Hematopoietic multipotent progenitor cell treated with erythropoietin and hydrocortisone succinate and interleukin-3 and kit ligand, for 4 days (in vitro differentiated cells): ENCODE data around the gene BLOC1S2.
"Not testable (repeated sequence)": the region's sequence is repeated elsewhere in the genome, so short reads cannot be mapped to it uniquely, and the experiment has no call there.

Experiments used
- DNase-seq: peaks from one replicate; pipeline ENCODE4 v3.0.0-alpha.2; 2015

BLOC1S2 gene

DNA sequence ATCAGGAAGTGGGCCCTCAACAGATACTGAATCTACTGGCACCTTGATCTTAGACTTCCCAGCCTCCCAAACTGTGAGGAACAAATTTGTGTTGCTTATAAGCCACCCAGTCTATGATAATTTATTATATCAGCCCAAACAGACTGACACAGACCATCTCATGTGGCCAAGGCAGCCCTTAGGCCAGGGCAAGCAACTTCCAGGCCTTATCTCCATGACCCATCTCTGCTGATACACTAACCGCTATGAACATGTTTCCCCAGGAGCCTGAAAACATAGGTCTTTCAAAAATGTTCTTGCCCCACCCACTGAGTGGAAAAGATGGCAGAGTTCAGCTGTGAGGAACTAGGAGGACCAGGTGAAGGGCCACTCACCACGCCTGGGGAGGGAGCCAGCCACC is 3.2 kb upstream of the BLOC1S2 start:
- DNase-seq, result peak; percentile 65

DNA sequence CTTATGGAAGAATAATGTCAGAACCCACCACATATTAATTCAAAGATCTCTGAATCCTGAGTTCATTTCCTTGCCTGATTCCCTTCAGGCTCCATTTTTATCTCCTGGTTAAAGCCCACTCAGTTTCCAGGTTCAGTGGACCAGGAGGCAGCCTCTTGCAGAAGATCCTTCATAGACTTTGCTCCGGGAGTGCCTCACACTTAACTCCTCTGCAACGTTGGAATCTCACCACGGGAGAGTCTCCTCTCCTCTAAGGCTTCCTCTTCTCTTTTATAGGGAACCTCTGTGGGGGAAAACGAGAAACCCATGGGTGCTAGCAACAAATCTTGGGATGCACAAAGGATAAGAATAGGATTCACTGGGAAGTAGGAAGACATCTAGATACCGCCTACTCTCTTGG is 1.7 kb upstream of the BLOC1S2 start:
- no peak for DNase-seq

DNA sequence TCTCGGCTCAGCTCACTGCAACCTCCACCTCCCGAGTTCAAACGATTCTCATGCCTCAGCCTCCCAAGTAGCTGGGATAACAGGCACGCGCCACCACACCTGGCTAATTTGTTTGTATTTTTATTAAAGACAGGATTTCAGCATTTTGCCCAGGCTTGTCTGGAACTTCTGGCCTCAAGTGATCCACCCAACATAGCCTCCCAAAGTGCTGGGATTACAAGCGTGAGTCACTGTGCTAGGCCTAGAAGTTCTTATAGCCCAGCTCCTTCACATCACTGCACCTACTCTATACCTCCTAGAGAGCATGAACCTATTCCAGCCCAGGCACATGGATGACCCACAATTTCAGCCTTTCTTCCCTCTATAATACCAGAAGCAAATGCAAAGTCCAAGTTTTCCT is 1.3 kb upstream of the BLOC1S2 start:
- no peak for DNase-seq

DNA sequence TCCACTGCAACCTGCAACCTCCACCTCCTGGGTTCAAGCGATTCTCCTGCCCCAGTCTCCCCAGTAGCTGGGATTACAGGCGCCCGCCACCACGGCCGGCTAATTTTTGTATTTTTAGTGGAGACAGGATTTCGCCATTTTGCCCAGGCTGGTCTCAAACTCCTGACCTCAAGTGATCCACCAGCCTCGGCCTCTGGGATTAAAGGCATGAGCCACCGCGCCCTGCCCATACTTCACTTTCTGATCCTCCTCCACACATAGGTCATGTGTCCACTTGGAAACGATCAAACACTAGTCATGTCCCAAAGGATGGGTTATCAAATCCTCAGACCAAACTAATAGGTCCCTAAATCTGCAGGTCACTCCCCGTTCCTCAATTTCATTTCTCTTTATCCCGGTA is 1.2 kb downstream of the BLOC1S2 start:
- DNase-seq, result not testable (repeated sequence)

DNA sequence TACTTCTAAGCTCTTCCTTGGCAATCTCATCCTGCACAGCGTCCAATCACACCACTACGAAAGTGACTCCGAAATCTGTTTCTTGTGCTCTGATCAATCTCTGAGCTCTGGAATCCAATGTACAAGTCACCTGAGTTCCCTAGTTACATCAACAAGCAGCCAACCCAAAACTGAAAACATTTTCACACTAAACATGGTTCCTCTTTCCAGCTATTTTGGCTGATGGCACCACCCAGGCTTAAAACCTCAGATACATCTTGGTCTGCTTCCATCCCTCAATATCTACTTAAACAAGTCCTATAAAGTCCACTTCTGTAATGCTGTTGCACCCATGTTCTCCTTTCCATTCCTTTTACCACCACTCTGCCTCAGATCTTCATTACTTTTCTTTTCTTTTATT is 3.6 kb downstream of the BLOC1S2 start:
- DNase-seq, result peak; percentile 9

DNA sequence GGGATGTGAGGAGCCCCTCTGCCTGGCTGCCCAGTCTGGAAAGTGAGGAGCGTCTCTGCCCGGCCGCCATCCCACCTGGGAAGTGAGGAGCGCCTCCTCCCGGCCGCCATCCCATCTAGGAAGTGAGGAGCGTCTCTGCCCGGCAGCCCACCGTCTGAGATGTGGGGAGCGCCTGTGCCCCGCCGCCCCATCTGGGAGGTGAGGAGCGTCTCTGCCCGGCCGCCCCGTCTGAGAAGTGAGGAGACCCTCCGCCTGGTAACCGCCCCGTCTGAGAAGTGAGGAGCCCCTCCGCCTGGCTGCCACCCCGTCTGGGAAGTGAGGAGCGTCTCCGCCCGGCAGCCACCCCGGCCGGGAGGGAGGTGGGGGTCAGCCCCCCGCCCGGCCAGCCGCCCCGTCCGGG is 9.5 kb downstream of the BLOC1S2 start:
- not testable (repeated sequence) for DNase-seq

DNA sequence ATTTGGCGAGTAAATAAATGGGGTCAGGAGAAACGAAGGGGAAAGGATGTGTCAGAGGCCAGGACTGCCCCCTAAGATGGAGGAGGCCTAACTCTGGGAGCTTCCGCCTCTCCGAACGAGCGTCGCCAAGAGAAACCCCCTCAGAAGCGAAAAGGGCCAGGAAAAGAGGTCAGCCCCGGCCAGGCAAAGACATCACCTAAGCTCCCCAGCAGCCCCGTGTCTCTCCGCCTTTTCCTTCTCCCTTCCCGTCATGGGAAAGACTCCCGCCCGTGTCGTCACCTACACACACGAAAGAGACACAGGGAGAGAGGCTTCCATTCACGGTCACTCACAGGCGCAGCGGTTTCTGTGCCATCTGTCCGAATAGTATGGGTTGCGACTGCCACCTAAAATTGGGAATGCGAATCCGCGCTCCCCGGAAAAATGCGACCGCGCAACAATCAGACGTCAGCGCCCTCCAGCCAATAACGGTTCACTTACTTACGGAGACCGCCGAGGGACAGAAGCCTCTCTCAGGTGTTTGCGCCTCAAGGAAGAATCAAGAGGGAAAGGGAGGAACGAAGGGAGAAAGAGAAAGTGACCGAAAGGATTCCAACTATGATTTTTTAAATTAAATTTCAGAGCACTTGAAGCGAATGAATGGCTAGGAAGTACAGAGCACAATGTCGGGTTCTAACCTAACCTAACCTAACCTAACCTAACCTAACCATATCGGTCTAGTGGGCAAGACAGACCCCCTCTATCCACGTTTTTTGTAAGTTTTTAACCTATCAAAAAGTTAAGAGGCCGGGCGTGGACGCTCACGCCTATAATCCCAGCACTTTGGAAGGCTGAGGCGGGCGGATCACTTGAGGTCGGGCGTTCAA is 19.0 kb downstream of the BLOC1S2 start, which contains the start of gene CWF19L1:
Gene CWF19L1, minus strand, starts transcription at position 400 of the 866 bp plus-strand sequence. Its CDS starts 45 bp downstream, at position 355.
- DNase-seq, result peak; percentile 93

DNA sequence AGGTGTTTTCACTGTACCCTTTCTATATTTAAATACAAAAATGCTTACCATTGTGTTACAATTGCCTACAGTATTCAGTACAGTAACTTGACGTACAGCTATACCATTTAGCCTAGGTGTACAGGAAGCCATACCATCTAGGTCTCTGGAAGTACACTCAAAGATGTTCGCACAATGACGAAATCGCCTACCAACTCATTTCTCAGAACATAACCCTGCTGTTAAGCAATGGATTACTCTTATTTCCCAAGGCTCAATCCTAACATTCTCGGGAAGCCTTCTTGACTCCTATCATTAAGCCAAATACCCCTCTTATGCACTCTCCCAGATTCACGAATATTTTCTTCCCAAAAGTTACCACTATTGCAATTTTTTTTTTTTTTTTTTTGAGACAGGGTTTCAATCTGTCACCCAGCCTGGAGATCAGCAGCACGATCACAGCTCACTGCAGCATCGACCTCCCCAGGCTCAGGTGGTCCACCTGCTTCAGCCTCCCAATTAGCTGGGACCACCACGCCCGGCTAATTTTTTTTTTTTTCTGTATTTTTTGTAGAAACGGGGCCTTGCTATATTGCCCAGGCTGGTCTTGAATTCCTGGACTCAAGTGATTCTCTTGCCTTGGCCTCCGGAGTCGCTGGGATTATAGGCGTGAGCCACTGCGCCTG is 20.5 kb downstream of the BLOC1S2 start:
- DNase-seq, result no peak

DNA sequence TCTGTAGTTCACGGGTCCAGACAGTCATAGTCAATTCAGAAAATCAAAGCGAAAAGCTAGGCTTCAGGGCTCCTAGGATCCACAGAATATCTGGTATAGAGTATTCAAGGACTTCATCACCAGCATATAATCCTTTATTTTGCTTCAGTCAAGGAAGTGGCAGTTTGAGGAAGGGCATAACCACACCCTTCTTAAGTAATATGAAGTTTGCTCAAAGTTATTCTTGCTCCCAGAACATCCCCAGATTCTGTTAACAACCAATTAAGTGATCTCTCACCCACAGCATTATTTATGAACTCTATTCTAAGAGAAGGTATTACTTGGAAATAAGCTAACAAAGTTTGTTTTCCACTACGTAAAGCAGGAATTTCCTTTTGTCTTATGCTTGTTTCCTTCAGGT is 32.3 kb downstream of the BLOC1S2 start:
- no peak for DNase-seq

DNA sequence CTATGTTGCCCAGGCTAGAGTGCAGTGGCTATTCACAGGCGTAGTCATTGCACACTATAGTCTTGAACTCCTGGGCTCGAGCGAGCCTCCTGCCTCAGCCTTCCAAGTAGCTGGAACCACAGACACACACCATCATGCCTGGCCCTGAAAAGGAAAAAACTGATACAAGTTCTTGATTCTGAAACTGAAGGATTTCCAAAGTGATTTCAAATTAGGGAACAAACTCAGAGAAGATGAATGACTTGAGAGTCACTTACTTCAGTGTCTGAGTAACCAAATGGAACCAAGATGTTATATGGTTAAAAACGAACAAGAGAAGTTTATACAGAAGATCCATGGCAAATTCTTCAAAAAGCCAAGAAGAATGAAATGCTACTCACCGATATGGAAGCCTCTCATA is 33.4 kb downstream of the BLOC1S2 start:
- DNase-seq, result no peak

DNA sequence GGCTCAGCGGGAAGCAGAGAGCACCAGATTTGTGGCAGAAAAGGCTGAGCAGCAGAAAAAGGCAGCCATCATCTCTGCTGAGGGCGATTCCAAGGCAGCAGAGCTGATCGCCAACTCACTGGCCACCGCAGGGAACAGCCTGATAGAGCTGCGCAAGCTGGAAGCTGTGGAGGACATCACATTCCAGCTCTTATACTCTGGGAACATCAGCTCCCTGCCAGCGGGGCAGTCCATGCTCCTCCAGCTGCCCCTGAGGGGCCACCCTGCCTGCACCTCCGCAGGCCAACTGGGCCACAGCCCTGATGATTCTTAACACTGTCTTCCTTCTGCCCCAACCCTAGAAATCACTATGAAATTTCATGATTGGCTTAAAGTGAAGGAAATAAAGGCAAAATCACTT is 37.7 kb downstream of the BLOC1S2 start:
- DNase-seq, result no peak

DNA sequence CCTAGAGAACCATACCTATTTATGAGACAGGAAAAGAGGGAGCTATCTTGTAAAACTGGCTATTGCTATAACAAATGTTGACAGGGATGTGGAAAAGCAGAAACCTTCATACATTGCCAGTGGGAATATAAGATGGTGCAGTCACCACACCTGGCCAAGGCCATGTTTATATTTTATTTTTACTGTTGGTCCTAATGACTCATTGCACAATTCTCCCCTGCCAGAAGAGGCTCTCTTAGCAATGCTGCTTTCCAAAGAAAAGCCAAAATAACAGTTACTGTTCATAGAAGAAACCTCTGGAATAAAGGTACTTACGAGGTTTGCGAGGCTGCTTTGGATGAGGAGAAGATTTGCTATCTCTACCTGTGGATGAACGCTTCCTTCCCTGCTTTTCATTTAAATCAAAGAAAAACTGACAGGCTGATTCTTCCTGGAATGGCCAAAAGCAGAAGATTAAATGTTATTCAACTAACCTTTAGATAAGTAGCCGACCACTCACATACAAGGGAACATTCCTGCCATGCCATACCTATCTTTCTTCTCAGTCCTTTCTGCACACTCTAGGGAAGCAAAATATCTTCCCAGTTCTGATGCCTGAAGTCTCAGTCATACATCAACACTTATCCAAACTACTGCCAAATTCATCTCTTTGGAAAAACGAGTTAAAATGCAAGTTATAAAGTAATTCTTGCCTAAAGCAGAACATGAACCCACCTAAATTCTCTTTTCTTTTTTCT is 40.8 kb downstream of the BLOC1S2 start:
- no peak for DNase-seq

DNA sequence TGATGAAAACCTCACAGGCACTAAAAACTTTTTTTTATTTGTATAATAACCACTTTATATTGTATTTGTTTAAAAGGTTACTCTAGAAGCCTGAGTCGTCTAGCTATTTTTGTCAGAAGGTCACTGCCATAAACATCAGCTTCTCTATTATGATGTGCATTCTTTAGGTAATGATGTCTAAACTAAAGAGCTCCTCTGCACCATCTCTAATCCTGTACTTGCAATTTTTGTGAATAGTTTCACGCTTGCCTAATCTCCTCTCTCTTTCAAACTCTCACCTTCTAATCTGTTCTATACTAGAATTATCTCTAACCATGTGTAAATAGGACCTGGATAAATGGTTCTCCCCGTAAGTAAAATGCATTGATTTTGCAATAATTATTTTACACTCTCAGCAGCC is 46.6 kb downstream of the BLOC1S2 start:
- no peak for DNase-seq

DNA sequence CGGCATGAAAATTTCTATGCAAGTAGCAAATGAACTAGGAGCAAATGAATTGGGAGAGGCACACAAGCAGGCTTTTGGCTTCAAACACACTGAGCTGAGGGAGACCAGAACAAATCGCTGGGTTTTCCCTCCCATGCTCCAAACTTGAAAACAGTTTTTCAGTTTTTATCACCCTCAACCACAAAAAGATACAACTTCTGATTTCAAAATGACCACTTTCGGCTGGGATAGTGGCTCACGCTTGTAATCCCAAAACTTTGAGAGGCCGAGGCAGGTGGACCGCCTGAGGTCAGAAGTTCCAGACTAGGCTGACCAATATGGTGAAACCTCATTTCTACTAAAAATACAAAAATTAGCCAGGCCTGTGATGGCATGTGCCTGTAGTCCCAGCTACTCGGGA is 48.1 kb downstream of the BLOC1S2 start:
- no peak for DNase-seq

DNA sequence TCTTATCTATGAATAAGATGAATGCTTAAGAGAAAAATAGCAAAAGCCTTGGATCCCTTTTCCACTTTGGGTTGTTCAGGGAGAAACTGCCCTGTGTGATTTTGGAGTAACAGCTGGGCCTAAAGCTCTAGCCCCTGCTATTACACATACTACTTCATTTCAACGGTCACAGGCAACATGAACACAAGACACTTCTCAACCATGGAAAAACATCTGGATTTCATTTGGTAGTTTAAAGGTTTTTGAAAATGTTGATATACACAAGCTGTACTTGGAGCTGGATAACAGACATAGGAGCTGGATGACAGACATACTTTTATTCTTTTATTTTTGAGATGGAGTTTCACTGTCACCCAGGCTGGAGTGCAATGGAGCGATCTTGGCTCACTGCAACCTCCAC is 54.4 kb downstream of the BLOC1S2 start:
- no peak for DNase-seq

DNA sequence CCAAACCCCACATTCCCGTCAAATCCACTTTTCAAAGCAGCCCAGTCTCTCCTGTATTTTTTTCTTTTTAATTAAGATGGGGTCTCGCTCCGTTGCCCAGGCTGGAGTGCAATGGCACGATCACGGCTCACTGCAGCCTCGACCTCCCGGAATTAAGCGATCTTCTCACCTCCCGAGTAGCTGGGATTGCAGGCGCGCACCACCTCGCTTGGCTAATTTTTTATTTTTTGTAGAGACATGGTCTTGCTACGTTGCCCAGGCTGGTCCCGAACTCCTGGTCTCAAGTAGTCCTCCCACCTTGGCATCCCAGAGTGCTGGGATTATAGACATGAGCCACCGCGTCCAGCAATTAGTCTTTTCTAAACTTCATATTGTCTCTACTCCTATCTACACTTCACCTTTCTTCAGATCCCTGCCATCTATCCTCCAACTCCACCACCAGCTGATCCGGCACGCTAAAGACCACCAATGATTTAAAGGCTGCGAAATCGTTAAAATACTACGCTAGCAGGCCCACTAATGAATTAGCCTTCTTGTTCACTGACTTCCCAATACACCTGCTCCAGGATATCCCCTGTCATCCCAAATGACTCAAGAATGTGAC is 56.6 kb downstream of the BLOC1S2 start:
- DNase-seq, result peak; percentile 2

DNA sequence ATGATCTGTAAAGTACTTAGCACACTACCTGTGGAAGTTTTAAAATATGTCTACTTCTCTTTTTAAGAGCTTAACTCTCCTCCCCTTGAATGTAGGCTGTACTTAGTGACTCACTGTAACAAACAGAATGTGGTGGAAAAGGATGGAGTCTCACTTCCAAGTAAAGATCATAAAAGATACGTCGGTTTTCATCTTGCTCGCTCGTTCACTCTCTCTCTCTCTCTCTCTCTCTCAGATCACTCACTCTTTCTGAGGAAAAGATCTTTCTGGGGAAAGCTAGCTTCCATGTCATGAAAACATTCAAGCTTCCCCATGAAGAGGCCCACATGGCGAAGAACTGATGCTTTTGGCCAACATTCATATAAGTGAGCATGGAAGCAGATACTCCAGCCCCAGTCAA is 62.6 kb downstream of the BLOC1S2 start:
- no peak for DNase-seq
